ENCODE results near the gene CLEC7A.

DNA sequence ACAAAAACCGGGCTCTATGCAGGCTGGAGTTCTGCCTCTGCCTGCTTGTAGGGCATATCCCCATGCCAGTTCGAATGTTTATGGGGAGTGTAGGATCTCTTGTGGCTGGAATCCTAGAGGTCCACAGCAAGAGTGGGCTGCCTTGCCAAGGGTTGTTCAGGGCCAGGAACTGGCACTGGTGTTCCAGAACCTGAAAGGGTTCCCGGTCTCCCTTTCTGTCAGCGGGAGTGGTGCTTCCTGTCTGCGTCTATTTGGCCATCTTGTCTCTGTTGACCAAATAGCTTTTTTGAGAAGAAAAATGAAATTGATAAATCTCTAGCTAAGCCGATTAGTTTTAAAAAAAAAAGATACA is 24.1 kb upstream of the CLEC7A start:
- TF ChIP-seq, protein P1, sequence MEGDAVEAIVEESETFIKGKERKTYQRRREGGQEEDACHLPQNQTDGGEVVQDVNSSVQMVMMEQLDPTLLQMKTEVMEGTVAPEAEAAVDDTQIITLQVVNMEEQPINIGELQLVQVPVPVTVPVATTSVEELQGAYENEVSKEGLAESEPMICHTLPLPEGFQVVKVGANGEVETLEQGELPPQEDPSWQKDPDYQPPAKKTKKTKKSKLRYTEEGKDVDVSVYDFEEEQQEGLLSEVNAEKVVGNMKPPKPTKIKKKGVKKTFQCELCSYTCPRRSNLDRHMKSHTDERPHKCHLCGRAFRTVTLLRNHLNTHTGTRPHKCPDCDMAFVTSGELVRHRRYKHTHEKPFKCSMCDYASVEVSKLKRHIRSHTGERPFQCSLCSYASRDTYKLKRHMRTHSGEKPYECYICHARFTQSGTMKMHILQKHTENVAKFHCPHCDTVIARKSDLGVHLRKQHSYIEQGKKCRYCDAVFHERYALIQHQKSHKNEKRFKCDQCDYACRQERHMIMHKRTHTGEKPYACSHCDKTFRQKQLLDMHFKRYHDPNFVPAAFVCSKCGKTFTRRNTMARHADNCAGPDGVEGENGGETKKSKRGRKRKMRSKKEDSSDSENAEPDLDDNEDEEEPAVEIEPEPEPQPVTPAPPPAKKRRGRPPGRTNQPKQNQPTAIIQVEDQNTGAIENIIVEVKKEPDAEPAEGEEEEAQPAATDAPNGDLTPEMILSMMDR (IDR thresholded peaks at IDR 0.05), result no peak
- TF ChIP-seq POLR2AphosphoS5 (IDR thresholded peaks at IDR 0.05), result no peak
- no peak for TF ChIP-seq EP300 (IDR thresholded peaks at IDR 0.05; ENCODE audit: low read depth)
- no peak for TF ChIP-seq POLR2A (IDR thresholded peaks at IDR 0.05)
